HG02870 (cell line): ENCODE measurements around the gene TUG1.

Source experiments
- ATAC-seq: cut with Tn5 transposase; IDR thresholded peaks from one replicate; pipeline ENCODE4 v1.9.1; 2021; ENCODE audit warnings: mild to moderate bottlenecking, moderate library complexity; ENCODE audit not compliant: unreplicated experiment

Gene TUG1

DNA sequence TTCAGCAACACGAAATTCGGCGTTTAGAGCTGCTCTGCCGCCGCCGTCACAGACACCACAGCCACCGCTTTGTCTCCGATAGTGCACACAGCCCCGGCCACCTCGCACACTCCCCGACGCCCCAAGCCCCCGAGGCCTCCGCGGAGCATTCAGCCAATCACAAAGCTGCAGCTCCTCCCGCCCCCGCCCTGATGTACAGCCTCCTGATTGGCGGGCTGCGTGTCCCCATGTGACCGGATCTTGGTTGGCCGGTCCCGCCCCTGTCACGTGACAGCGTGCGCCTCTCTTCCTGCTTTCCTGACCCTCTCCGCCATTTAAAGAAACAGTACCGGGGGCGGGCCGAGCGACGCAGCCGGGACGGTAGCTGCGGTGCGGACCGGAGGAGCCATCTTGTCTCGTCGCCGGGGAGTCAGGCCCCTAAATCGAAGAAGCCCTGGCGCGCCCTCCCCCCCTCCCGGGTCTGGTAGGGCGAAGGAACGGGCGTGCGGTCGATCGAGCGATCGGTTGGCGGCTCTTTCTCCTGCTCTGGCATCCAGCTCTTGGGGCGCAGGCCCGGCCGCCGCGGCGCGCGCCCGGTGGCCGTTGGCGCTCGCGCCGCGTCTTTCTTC, at the start of gene TUG1:
TSS of gene TUG1 (plus strand) at position 342 of the 608 bp plus-strand sequence.
- ATAC-seq, result peak; percentile 85

GRCh38 chr22:30919973-30920372, 49.1 kb upstream of the TUG1 start:
- ATAC-seq, result no peak

DNA sequence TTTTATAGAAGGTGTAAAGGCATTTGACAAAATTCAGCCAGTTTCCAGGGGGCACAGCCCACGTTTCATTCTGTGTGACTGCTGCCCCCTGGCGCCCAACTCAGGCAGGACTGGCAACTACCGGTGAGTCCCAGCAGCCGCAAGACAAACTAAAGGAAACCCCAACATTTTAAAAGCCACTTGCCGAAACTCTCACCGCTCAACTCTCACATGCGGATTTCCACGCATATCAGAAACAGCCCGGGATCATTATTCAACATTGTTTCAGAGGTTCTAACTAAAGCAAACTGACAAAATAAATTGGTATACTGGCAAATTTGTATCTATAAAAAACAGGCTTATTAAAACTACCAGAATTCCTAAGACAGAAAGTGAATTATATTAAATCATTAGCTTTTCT, 48.7 kb upstream of the TUG1 start:
- no peak for ATAC-seq

- ATAC-seq, result no peak
These were observed 48.0 kb upstream of the TUG1 start for GRCh38 chr22:30921108-30921507.

- no peak for ATAC-seq
These were observed 46.9 kb upstream of the TUG1 start for GRCh38 chr22:30922151-30922611.

GRCh38 chr22:30923168-30923900, 45.7 kb upstream of the TUG1 start:
- no peak for ATAC-seq

DNA sequence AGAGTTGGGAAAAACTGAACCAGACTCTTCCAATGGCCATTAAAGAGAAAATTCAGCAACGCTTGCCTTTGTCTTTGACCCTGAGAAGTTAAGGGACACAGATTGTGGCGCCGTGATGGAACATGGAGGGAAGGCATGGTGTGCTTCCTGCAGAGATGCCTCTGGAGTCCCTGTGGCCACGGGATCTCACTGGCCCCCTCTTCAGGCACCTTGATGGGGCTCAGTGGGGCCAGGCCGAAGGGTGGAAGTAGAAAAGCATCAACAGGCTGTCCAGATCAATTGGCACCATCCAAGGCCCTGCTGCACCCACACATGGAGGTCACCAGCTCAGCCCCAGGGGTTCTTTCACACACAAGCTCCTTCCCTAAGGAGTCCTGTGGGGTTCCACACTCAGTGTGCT, 43.4 kb upstream of the TUG1 start:
- no peak for ATAC-seq

DNA sequence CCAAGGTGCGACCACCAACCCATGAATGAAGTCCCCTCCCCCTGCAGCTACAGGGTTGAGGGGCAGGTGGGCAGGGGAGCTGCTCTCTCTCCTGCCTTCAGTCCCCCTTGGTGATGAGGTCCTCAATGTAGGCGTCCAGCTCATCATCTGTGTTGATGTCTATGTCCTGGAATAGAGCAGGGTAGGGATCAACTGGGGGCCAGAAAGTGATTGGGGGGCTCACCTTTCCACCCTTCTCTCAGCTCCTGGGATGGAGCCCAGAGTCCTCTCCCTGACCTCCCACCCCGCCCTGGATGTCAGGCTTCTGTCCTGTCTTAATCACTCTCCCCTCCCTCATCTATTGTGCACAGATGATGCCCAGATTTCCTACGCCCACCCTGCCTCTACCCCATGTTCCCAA, 42.4 kb upstream of the TUG1 start:
- no peak for ATAC-seq

- ATAC-seq, result no peak
These were observed 41.3 kb upstream of the TUG1 start for GRCh38 chr22:30927806-30928205.

- ATAC-seq, result no peak
These were observed 40.7 kb upstream of the TUG1 start for GRCh38 chr22:30928401-30928800.

DNA sequence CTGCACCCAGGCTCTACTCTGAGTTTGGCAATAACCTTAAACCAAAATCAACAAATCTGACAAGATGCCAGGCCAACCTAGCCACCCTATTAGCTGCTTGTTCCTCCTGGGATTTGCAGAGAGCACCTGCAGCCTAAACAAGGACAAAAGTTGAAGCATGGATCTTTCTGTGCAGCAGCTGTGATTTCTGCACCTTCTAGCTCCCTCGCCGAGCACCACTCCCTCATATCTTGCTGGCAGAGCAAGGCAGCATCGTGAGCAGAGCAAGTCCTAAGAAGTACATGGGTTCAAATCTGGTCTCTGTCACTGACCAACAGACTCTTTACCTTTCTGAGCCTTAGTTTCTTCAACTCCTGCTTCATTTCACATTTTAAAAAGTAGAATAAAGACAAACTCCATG, 38.8 kb upstream of the TUG1 start:
- no peak for ATAC-seq

- no peak for ATAC-seq
These were observed 37.3 kb upstream of the TUG1 start for GRCh38 chr22:30931541-30932300.

- ATAC-seq, result no peak
These were observed 36.4 kb upstream of the TUG1 start for GRCh38 chr22:30932661-30933060.

DNA sequence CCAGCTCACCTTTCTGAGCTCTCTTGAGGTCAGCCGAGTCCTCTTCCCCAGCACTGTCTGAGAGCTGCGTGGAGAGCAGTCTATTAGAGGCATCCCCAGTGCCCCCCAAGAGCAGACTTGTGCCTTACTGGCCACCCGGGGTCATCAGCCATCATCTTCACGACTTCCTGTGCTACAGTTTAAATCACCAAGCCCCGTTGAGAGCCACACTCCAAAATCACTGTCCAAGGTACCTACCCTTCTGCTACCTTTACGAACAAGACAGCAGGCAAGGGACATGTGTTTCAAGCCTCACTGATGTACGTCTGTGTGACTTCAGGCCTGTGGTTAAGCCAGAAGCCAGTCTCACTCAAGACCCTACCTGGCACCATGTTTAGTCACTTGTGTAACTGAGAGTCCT, 35.6 kb upstream of the TUG1 start:
- ATAC-seq, result no peak

DNA sequence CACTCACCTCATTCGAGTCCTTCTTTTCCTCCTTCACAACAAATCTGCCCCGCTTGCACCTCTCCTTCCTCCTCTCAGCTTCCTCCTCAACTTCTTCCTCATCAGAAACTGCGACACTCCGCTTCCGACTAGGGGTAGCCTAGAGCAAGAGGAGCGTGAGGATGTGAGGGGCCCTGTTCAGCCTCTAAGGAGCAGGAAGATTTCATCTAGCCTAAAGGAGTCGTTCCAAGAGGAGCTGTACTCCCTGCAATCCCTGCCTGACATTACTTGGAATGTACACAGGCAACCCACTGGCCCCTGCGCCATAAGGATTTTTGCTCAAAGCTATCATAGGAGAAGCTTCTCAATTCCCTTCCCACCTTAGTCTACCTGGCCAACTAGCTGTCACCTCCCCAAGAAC, 35.0 kb upstream of the TUG1 start:
- no peak for ATAC-seq

- ATAC-seq, result no peak
These were observed 28.2 kb upstream of the TUG1 start for GRCh38 chr22:30940685-30941362.

- ATAC-seq, result no peak
These were observed 27.7 kb upstream of the TUG1 start for GRCh38 chr22:30941363-30941740.

DNA sequence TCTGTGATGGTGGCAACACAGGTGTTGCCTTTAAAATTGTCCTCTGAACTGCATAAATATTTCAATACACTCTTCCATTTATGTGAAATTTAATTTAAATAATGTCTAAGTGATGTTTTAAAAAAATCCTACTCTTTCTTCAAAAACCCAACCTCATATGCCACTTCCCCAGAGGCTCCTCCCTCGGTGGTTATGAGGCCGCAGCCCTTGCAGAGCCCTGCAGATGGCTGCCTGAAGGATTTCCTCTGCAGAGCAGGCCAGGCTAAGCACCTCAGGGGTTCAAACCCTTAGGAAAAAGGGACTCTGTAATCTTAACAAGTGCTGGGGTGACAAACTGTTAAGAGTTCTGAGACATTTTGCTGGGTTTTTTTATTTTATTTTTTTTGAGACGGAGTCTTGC, 25.7 kb upstream of the TUG1 start:
- no peak for ATAC-seq

- ATAC-seq, result no peak
These were observed 24.1 kb upstream of the TUG1 start for GRCh38 chr22:30944986-30945385.

DNA sequence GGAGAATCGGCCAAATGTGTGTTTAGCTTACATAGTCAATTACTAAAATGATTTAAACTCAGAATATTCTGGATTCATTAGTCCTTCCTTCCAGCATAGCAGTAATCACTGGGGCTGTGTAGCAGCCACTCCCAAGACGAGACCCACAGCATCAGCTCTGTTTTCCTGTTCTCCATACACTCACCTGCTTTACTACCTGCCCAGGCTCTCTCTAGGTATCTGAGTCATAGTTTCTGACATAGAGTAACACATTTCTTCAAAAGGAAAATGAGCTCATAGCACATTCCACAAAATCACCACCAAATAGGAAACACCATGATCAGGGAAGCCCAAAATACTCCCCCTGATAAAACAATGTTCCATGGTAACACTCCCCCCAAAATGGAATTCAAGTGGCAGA, 23.4 kb upstream of the TUG1 start:
- ATAC-seq, result no peak

DNA sequence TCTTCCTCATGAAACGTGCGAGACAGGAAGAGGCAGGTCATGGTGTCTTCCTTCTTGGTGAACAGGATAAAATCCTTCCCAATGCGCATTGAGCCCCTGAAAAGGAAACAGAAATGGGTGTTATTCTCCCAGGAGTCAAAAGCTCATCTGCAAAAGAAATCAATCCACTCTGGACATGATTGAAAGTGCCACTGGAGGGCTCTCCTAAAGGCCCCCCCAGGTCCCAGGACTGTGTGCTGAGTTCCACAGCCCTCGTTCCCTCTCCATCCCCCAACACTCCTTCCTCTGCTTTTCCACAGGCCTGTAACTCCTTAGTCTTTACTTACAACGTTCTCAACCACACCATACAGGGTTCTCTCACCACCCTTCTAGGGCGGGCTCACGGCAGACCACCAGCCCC, 22.7 kb upstream of the TUG1 start:
- ATAC-seq, result no peak
